Astrocyte of the spinal cord (primary cell): Measurements from ENCODE around the gene ZP1.
A peak's percentile ranks its signal among the peaks of the same experiment; 100 is the strongest.

Experiments
- DNase-seq: peaks from one replicate; pipeline ENCODE4 v3.0.0; 2011; ENCODE audit warnings: low read depth, low spot score
- H3K4me3 ChIP-seq: 2 replicates; pipeline ENCODE4 v1.5.1; 2011; ENCODE audit warnings: low read depth, mild to moderate bottlenecking, low read length, moderate library complexity
- in situ Hi-C: cut with HindIII; loops from 2 replicates; pipeline ENCODE4 v1.10.0; 2017; ENCODE audit warnings: low sequenced_read_pairs
- TF ChIP-seq, protein P1 (sequence below): IDR thresholded peaks from 2 replicates; pipeline ENCODE4 v1.5.1; 2012; ENCODE audit warnings: low read depth, mild to moderate bottlenecking, low read length, inconsistent platforms

ZP1 gene

DNA sequence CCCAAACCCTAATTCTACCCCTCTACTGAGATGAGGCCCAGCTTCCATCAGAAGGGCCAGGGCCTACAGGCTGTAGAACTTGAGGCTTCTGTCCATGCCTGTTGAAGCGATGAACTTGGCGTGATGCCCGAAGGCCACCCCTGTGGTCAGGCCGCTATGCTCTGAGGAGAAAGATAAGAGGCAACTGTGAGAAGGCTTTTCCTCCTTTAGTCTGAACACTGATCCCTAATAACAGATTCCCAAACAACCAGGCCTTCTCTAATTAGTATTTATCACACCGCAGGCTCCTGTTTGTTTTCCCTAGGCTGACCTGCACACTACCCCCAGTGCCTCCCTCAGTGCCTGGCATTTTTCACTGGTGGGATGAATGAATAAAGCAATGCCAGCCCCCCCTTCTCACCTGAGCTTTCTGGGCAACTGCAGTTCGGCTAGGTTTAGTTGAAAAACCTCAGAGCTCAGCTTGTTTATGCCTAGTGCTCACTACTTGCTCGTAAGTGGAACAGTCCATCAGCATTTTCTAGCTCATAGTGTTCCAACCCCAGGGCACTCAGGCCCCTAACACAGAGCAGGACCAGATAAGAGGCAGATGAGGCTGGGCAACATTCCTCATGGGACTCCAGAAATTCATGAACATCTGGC, 23.9 kb downstream of the ZP1 start:
- H3K4me3 ChIP-seq = no peak overlapping the region
- DNase-seq = no peak
- TF ChIP-seq, protein P1, sequence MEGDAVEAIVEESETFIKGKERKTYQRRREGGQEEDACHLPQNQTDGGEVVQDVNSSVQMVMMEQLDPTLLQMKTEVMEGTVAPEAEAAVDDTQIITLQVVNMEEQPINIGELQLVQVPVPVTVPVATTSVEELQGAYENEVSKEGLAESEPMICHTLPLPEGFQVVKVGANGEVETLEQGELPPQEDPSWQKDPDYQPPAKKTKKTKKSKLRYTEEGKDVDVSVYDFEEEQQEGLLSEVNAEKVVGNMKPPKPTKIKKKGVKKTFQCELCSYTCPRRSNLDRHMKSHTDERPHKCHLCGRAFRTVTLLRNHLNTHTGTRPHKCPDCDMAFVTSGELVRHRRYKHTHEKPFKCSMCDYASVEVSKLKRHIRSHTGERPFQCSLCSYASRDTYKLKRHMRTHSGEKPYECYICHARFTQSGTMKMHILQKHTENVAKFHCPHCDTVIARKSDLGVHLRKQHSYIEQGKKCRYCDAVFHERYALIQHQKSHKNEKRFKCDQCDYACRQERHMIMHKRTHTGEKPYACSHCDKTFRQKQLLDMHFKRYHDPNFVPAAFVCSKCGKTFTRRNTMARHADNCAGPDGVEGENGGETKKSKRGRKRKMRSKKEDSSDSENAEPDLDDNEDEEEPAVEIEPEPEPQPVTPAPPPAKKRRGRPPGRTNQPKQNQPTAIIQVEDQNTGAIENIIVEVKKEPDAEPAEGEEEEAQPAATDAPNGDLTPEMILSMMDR = no peak
- in situ Hi-C loops = no loop called here

DNA sequence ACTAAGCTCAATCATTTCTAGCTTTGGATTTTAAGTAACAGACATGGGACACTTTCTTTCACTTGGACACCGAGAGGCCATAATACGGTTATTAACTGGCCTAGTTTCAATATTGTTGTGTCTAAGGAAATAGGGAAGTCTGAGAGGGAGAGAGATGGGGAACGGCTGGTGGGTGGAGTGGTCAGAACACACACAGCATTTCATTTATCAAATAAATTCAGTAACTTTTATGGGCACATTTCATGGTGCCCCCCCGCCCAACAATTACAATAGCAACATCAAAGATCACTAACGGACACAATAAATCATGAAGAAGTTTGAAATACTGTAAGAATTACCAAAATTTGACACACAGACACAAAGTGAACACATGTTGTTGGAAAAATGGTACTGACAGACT, 28.3 kb downstream of the ZP1 start:
- TF ChIP-seq, protein P1 = no peak
- H3K4me3 ChIP-seq = no peak overlapping the region
- in situ Hi-C loops = no loop called here
- DNase-seq = no peak

DNA sequence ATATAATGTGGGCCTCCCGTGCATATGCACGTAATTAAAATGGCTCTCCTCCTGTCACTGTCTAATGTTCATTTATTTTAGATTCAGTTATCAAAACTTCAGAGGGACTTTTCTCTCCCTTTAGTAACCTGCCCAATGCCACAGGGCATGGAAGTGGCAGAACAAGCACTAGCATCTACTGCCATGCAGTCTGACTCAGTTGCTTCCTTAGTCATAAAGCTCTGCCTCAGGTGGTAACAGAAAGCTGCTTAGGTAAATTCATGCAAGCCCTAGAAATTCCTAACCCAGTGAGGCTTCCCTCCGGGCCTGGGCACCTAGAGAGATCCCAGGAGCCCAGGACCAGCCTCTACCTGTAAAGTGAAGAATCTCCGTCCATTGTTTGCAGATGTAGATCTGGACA, 30.2 kb downstream of the ZP1 start:
- in situ Hi-C loops = no loop called here
- TF ChIP-seq, protein P1 = no peak
- DNase-seq = no peak
- no peak overlapping the region for H3K4me3 ChIP-seq

DNA sequence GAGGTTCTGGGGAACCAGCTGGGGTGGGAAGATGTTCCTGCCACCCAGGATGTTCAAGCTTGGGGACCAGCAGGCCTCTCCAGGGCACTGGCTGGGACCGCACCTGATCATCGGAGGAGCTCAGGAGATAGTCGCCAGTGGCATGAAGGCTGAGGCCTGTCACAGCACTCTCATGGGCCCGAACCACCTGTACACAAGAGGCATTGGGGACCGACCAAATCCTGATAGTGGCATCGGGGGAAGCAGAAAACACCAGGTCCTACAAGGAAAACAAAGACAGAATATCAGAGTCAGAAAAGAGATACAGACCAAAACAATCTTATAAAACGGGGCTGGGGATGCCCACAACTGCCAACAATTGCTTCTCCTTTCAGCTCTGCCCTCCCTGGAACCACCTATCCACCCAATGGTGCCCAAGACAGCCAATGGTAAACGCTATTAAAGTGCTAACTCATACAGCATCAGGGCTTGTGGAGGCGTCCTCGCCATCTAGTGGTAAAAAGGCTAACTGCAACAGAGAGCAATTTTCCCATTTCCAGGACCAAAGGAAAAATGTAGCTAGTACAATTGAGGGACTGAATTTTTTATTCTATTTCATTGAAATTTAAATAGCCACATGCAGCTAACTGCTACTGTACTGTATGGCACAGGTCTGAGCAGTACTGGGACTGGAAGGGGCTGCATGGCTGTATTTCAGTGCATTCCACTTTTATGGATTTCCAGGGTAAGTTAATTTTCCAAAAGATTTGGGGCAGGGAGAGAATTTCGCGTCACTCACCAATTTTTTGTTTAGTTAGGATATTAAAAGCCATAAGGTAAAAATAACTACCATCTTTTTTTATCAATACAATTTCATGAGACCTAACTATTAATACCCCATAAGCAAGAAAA, 31.9 kb downstream of the ZP1 start:
- TF ChIP-seq, protein P1 = peak; percentile 97
- DNase-seq = peak; percentile 71
- no peak overlapping the region for H3K4me3 ChIP-seq
- in situ Hi-C loops = no loop called here

DNA sequence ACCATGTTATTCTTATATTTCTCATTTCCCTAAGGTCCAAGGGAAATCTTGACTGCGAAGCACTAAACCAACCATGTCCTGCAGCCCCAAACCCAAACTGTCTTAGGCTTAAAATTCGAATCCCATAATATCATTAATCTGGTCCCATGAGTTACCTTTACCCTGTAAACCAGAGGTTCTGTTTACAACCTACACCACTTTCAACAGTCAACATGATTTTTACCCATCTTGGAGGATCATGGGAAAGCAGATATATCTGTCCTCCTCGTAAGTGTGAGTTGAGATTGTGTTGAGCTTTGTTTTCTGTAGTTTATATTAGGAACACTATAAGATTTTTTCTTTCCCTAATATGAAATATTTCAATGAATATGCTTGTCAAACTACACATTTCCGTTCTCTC, 32.6 kb downstream of the ZP1 start:
- TF ChIP-seq, protein P1 = no peak
- no peak overlapping the region for H3K4me3 ChIP-seq
- in situ Hi-C loops = no loop called here
- no peak for DNase-seq

DNA sequence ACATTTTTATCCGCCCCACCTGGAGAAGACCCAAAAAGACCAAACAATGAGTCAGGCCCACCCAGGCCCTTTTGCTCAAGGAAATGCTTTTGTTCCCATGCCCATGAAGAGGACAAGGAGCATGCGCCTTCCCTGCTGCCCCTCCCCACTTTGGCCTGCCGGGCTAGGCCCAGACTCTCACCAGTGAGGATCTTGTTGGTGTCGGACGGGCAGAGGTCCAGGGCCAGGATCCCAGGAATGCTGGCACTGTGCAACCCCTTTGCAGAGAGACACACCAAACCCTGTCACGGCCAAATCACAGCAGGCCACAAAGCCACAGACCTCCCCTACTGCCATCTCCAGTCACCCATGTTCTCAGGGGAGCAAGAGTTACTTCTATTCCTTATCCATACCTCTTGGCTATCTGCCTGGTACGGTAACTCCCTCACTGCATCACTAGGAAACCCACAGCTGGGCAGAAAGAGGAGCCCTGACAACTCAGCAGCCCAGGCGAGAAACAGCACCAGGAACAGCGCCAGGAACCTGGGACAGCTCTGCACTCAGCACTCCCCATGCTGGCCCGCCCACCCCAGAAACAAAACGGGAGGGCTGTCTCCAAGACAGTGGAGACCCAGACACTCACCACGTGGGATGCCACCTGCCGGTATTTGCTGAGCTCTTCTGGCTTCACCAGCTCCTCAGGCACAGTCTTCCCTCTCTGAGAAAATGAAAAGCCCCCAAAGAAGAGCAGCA, 33.5 kb downstream of the ZP1 start:
- in situ Hi-C loops = no loop called here
- TF ChIP-seq, protein P1 = no peak
- no peak overlapping the region for H3K4me3 ChIP-seq
- no peak for DNase-seq
